Astrocyte of the hippocampus (primary cell): ENCODE data around the gene RBM44.
"Not testable (repeated sequence)": the region's sequence is repeated elsewhere in the genome, so short reads cannot be mapped to it uniquely, and the experiment has no call there.

Source experiments
- DNase-seq: peaks from one replicate; pipeline ENCODE4 v3.0.0; 2011; ENCODE audit warnings: low read depth, low spot score

RBM44 gene

DNA sequence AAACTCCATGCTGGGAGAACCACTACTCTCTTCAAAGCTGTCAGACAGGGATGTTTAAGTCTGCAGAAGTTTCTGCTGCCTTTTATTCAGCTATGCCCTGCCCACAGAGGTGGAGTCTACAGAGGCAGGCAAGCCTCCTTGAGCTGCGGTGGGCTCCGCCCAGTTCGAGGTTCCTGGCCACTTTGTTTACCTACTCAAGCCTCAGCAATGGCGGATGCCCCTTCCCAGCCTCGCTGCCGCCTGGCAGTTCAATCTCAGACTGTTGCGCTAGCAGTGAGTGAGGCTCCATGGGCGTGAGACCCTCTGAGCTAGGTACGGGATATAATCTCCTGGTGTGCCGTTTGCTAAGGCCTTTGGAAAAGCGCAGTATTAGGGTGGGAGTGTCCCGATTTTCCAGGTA lies 50.4 kb downstream of the RBM44 start:
- not testable (repeated sequence) for DNase-seq

DNA sequence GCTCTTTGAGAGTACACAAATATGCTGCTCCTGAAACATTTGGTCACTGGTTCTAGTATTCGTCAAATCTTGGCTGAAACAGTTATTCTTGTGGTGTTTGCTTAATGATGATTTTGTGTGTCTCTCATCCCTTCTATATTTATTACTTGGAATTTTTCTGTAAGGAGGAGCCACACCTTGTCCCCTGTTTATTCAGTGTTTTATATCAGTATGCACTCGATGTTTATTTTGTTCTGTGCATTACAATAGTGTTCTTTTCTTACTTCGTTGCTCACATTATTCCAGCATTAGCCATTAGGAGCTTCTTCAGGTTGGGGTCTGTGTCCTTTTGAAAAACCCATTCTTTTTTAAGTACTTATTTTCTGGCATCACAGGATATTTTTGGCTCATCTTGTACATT lies 55.7 kb downstream of the RBM44 start:
- DNase-seq, result no peak

DNA sequence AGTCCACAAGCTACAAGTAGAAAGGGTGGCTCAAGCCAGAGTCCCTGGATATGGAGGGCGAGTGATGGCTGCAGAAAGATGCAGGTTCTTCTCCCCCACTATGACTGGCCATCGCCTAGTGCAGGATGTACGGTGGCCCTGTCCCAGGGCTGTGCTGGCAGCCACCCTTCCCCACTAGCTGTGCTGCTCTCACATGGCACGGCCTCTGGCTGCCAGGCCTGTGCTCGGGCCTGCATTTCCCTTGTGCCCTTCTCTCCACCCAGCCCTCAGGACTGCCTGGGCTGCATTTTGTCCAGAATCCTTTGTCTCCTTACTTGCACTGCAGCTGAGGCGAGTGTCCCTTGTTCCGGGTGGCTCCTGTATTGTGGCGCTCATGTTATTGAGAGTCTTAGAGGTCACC lies 59.2 kb downstream of the RBM44 start:
- no peak for DNase-seq

DNA sequence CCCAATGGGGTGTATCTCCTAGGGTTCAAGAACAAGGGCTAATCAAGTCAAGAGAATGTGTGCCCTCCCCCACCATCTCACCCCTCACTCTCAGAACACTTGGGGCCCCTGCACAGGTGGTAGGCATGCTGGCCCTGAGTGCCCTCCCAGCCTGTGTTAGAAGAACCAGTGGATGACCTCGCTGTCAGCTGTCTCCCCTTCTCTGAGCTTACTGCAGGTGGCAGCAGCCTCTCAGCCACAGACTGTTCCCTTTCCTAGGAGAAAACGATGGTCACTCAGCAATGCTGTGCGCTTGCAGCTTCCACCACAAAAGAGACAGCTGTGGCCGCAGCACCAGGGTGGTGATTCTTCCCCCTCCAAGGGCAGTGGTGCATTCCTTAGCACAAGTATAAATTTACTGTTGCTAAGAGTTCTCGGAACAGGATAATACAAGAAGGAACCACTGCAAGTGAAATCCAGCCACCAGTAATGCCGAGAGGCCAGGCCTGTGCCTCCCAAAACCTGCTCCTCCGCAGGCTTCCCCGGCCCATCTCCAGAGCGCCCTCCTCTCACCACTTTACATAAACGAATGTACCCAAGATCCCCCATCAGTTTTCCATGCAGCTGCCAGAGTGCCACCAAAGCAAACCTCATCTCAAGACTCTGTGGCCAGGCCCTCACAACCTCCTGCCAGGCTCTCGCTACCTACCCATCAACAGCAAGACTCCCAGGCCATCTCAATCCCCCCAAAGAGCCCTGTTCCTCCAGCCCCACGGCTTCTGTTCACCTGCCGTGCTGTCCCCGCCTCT lies 59.9 kb downstream of the RBM44 start:
- peak; percentile 91 for DNase-seq

DNA sequence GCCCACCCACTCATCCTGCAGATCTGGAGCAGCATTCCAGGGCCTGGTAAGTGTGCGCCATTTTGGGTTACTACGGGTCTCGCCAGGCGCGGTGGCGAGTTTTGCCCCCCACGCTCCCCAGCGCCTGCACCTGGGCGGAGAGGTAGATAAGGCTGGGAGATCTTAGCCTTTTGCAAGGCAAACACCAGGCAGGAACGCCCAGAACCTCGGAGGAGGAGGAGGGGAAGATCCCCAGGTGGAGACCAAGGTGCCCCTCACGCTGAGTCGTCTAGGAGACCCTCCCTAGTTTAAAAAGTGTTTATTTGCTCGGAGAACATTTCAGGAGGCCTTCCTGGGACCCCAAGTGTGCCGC lies 60.5 kb downstream of the RBM44 start:
- no peak for DNase-seq

DNA sequence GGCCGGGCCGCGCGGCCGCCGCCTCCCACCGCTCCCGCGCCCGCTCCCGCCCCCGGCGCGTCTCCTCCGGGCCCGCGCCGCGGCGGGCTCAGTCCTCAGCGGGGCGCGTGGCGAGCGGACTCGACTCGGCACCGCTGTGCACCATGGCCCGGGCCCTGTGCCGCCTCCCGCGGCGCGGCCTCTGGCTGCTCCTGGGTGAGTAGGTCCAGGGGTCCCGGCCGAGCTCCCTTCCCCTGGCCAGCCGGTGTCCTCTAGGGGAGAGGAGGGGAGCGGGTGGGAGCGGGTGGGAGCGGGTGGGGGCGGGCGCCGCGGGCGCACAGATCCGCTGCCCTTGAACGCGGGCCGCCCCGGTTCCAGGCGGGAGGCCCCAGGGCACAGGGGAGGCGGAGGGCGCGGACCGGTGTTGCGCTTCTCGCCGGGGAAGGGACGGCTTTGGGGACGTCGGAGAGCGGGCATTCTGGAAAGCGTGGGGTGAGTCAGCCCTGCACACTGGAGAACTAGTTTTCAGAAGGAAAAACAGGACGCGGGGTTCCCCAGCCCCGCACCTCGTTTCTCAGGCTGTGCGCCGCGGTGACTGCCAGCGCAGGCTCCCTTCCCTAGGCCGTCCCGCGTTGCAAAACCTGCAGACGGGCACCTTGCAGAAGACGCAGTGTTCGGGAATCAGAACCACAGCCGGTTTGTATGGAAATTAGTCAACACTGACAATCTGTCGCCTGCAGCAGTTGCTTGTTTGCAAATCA lies 61.1 kb downstream of the RBM44 start, which contains the start of gene RAMP1:
RAMP1 (plus strand) TSS at position 91 of the 740 bp plus-strand sequence; CDS start at position 144, 53 bp downstream.
- peak; percentile 57 for DNase-seq

DNA sequence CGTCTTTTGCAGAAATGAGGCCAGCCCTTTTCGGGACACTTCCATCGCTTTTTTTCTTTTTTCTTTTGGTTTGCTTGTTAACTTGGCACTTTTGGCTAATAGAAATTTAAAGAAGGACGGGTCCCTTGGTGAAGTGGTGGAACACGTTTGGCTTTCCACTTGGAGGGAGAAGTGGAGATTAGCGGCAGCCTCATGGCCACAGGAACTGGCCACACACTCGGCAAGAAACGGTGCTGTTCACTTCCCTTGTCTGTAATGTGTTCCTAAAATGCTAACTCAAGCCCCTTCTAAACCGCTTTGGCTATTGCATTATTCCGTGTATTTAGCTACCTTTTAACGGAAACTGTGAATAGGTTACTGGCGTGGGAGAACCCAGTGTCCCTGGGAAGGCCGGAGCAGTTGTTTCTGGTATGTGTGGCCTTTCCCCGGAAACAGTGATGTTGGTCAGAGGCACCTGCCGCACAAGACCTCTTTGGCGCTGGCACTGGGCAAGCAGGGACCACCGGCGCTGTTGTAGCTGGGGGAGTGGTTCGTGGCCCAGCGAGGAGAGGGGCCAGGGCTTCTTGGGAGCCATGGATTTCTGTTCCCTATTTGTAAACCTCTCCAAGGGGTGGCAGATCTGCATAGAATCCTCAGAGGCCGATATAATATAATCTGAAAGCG lies 61.8 kb downstream of the RBM44 start:
- peak; percentile 41 for DNase-seq

DNA sequence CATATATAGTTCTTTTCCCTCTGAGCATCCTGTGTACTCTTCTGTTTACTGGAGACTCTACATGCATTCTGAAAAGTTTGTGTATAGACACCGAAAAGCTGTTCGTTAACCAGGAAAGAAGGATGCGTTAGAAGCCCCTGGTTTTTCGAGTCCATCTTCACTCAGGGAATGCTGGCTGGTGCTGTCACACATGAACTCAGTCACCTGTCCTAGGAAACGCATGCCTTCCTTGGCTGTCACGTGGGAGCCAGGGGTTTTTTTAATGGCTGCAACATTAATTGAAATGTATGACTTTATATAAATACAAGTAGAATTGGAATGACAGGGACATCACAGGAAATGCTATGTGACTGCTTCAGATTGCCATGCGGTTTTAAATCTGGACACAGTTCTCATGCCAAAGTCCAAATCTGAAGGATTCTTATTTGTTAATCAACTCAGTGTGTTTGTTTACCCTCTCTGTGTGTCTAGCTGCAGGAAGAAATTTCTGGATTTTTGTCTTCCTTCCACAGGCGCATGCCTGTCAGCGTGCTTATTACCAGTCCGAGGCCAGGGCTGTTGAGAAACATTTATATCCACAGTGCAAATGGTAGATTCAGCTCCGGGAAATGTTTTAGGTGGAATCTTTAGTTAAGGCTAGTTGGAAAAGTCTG lies 63.4 kb downstream of the RBM44 start:
- no peak for DNase-seq

DNA sequence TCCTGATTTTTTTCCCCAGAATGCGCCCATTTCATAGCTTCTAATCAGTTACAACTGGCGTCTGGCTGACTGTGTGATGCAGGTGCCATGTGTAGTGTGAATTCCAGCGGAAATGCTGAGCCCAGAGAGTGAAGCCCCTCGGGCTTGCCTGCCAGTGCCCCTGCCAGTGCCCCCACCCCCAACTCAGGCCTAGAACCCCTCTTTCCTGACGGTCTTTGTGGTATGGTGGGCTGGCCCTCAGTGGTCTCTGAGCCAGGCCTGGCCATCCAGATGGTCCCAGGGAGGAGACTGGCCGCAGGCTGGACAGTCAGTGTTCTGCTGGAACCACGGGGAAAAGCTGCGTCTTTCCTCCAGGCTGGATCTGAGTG lies 63.9 kb downstream of the RBM44 start:
- no peak for DNase-seq

DNA sequence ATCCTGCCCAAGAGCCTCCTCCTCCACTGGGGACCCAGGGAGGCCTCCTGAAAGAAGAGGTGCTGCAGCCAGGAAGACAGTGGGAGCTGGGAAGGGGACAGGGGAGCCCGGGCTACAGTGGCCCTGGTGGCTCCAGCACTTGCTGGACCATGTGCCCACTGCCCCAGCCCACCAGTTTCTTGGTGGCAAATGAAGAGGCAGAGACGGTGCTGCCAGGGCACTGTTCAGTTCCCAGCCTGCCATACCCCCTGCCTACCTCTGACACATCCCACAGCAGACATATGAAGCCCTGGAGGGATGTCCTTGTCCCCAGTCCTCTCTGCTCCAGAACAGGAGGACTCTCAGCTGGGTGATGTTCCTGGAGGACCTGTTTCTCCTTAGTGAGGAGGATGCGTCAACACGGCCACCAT lies 64.5 kb downstream of the RBM44 start:
- DNase-seq, result no peak

DNA sequence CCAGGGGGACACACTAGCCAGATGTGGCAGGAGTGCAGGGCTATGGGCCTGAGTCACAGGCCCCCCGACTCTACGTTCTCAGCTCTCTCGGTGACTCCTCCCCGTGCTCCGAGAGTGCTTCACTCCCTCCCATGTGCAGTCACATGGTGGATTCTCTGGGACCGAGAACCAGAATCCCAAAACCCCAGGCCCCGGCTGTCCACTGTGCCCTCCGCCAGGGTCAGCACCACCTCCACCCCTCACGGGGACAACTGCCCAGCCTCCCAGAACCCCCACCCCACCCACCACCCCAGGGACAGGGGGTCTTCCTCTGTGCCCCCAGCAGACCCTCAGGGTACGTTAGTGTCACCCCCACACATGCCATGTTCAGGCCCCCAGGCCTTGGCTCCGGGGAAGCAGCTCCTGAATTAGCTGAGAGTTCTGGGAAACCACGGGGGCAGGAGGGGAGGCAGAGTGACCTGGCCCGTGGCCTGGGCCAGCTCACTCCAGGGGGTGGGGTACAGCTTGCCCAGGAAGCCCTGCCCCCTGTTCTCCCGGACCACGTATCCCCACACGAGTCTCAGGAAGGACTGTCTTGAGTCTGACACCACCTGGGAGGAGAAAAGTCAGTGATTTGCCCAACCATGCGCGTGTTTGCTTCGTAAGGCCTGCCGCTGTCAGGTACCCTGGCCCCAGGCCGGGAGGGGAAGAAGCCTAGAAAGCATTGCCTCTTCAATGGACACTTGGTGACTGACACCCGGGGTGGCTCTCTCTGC lies 65.3 kb downstream of the RBM44 start:
- no peak for DNase-seq

DNA sequence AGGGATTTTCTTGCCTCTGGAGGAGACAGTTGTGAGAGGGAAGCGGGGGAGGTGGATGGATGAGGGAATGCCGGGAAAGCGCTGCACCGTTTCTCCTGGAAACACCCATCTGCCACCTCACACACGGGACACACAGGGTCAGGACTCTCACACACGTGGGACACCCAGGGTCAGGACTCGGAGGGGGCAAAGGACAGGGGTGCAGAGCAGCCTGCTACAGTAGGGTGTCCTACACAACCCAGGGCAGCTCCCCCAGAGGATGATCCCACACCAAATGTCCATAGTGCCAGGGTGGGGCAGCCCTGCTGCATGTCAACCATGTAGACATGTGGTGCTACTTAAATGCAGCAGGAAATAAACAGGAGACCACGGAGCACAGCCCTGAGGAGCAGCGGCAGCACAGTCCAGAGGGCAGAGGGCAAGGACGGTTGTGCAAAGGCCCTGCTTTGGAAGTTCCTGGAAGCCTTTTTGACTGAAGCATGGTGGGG lies 65.9 kb downstream of the RBM44 start:
- DNase-seq, result no peak

DNA sequence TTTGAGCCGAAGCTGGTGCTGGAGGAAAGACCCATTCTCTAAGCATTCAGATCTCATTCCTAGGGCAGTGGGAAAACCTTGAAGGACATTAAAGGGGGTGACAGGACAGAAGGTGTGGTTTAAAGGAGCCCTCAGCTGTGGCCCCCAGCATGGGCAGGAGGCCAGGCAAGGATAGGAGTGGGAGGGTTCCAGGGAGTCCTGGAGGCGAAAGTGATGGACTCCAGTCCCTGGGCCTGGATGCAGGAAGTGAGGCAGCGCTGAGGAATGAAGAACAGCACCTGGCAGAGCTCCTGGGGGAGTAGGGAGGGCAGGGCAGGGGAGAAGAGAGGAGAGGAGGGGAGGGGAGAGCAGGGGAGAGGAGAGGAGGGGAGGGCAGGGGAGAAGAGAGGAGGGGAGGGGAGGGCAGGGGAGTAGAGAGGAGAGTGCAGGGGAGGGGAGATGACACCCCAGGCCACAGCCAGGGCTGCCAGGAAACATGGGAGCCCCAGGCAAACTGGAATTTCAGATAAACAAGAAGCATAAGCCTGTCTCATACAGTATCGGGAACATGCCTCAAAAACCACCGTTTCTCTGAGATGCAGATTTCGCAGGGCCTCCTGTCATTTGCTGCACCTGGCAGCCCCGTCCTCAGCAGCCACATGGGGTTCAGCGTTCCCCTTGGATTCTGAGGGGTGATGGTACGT lies 66.5 kb downstream of the RBM44 start:
- peak; percentile 79 for DNase-seq

DNA sequence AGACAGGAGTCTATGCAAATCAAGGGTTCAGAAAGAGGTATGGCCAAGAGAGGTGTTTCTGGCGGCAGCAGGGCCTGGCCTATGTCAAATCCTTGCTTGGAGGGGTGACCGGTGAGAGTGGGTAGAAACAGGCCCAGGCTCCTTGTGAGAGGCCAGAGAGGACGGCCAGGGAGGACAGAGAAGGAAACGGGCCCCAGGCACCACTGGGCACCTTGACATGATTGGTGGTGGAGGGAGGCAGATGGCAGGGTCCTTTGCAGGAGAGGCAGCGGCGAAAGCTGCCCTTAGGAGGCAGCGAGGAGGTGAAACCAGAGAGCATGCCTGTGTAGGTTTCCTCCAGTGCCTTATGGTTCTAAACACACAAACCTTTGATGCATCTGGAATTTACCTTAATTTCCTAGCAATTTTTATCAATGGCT lies 67.1 kb downstream of the RBM44 start:
- DNase-seq, result no peak

DNA sequence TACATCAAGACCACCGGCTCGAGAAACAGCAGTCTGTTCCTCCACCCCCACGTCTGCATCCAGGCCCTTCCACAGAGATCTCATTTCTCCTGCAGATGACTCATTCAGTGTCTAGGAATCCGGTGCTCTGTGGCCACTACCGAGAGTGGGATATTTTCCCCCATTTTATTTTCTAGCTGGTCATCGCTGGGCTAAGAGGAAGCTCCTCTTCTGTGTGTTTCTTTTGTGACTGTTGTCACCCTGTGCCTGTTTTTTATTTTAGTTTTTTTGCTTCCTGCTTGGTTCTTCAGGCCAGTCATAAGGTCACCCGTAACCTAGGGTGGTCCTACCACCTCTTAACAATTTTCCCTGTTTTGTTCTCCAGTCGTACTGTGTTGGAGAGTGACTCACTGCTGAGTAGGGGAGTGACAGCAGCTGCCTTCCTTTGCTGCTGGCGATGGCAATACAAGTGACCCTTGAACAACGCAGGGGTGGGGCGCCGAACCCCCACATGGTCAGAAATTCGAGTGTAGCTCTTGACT lies 67.6 kb downstream of the RBM44 start:
- peak; percentile 79 for DNase-seq

DNA sequence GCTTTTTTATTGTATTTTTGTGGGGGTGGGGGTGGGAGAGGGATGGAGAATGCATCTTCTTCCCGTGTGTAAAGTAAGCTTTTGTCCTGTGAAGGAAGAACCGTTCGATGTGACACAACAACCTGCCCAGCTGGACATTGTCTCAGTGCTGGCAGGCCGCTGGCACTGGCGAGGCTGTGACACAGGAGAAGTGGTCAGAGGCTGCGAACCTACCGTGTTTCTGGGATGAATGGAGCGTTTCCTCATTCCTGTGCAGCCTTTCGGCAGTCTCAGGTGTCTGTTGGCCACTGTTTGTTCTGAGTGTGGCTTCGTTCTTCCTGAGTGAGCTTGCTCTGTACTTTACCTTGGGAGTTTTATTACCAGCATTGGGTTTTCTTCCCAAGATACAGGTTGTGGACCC lies 68.9 kb downstream of the RBM44 start:
- DNase-seq, result no peak

DNA sequence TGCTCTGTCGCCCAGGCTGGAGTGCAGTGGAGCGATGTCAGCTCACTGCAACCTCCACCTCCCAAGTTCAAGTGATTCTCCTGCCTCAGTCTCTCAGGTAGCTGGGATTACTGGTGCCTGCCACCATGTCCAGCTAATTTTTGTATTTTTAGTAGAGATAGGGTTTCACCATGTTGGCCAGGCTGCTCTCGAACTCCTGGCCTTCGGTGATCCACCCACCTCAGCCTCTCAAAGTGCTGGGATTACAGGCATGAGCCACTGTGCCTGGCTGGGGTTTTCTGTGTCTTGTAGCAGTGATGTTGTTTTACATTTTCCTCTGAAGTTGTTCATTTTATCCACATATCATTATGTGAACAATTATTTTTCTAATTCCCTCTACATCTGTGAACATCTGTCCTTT lies 69.5 kb downstream of the RBM44 start:
- not testable (repeated sequence) for DNase-seq

DNA sequence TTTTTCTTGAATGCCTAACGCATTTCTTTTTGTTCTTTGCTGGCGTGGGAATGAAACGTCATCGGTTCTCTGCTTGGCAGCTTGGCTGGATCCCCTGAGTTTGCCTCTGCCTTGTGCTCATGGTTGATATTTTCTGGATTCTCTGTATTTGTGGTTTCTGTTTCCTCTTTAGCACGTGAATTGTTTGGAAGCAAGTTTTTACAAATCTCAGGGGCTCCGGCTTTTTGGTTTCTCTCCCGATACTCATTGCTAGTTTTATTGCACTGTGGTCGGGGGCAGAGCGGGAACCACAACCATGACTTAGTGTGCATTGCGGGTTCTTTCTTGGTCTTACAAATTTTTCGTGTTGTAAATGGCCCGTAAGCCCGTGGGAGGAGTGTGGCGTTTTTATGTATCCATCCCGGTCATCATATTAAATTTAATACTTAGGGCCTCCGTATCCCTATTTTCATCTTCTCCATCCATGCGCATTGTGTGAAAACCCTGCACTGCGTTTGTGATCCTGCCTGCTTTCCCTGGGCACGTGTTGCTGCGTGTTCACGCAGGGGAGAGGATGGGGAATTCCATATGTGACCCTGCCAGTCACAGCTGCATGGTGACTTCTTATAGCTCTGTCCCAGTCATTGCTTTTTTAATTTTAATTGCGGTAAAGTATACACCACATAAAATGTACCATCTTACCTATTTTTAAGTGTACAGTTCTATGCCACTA lies 70.2 kb downstream of the RBM44 start:
- DNase-seq, result peak; percentile 76

DNA sequence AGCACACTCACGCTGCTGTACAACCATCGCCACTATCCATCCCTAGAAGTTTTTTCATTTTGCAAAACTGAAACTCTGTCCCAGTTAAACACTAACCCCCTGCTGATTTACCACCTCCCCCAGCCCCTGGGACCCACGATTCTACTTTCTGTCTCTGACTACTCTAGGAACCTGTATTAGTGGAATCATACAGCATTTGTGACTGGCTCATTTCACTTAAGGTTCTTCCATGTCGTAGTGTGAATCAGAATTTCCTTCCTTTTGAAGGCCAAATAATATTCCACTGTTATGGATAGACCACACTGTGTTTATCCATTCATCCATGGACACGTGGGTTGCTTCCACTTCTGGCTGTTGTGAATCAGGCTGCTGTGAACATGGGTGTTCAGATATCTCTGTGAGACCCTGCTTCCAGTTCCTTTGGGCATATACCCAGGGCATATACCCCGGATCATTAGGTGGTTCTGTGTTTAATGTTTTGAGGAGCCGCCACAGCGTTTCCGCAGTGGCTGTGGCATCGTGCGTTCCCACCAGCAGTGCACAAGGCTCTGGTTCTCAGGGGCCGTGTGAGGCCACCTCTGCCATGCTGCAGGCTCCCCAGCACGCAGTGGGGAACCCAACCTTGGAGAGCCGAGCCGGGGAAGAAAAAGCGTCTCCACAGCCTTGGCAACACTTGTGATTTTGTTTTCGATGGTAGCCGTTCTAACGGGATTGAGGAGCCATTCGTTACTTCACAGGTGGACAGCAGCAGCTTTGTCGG lies 70.9 kb downstream of the RBM44 start:
- no peak for DNase-seq
